ENCODE results near the gene SPDYE2.
"Not testable (repeated sequence)": the region's sequence is repeated elsewhere in the genome, so short reads cannot be mapped to it uniquely, and the experiment has no call there.

The SPDYE2 gene

GRCh38 chr7:102550808-102551422 lies at the start of gene SPDYE2:
SPDYE2 (plus strand) TSS chr7:102551226; CDS start chr7:102553256, 2,030 bp downstream.
- not testable (repeated sequence) for DNase-seq

GRCh38 chr7:102503141-102503540 lies 47.9 kb upstream of the SPDYE2 start:
- not testable (repeated sequence) for DNase-seq

GRCh38 chr7:102505298-102506185 lies 45.5 kb upstream of the SPDYE2 start:
- not testable (repeated sequence) for DNase-seq

- not testable (repeated sequence) for DNase-seq
These were observed 43.5 kb upstream of the SPDYE2 start for GRCh38 chr7:102507410-102508088.

- not testable (repeated sequence) for DNase-seq
These were observed 40.5 kb upstream of the SPDYE2 start for GRCh38 chr7:102510575-102510974.

GRCh38 chr7:102511860-102512522 lies 39.0 kb upstream of the SPDYE2 start:
- DNase-seq: not testable (repeated sequence)

GRCh38 chr7:102512642-102513221 lies 38.3 kb upstream of the SPDYE2 start:
- not testable (repeated sequence) for DNase-seq

- DNase-seq: not testable (repeated sequence)
These were observed 35.9 kb upstream of the SPDYE2 start for GRCh38 chr7:102514881-102515721.

GRCh38 chr7:102515889-102516288 lies 35.1 kb upstream of the SPDYE2 start:
- DNase-seq: not testable (repeated sequence)

- DNase-seq: not testable (repeated sequence)
These were observed 34.1 kb upstream of the SPDYE2 start for GRCh38 chr7:102516951-102517350.

GRCh38 chr7:102517550-102518147 lies 33.4 kb upstream of the SPDYE2 start, which contains the start of gene RASA4B:
RASA4B (minus strand) TSS chr7:102517777; CDS start chr7:102517710, 67 bp downstream.
- DNase-seq: not testable (repeated sequence)

- not testable (repeated sequence) for DNase-seq
These were observed 30.2 kb upstream of the SPDYE2 start for GRCh38 chr7:102520797-102521196.

GRCh38 chr7:102524803-102525202 lies 26.2 kb upstream of the SPDYE2 start:
- DNase-seq: not testable (repeated sequence)

GRCh38 chr7:102527182-102527581 lies 23.8 kb upstream of the SPDYE2 start:
- DNase-seq: not testable (repeated sequence)

GRCh38 chr7:102527822-102528793 lies 22.9 kb upstream of the SPDYE2 start:
- DNase-seq: not testable (repeated sequence)

- not testable (repeated sequence) for DNase-seq
These were observed 19.4 kb upstream of the SPDYE2 start for GRCh38 chr7:102531583-102531982.

- DNase-seq: not testable (repeated sequence)
These were observed 18.9 kb upstream of the SPDYE2 start for GRCh38 chr7:102532127-102532526.

- DNase-seq: not testable (repeated sequence)
These were observed 15.9 kb upstream of the SPDYE2 start for GRCh38 chr7:102535062-102535615.

GRCh38 chr7:102540604-102541003 lies 10.4 kb upstream of the SPDYE2 start:
- not testable (repeated sequence) for DNase-seq

Measured in amniotic stem cell (primary cell).